HEK293T (cell line): ENCODE results near the gene MBNL3.

Experiments
- ARNT ChIP-seq: fragments of 450-650 bp; IDR thresholded peaks from 2 replicates; pipeline ENCODE4 v1.6.1; 2017; ENCODE audit warnings: mild to moderate bottlenecking
- FOXA1 ChIP-seq: fragments of 450-650 bp; IDR thresholded peaks from 2 replicates; pipeline ENCODE4 v1.6.1; 2016; ENCODE audit warnings: mild to moderate bottlenecking
- FOXK2 ChIP-seq: fragments of 450-650 bp; IDR thresholded peaks from 2 replicates; pipeline ENCODE4 v1.6.1; 2016; ENCODE audit warnings: mild to moderate bottlenecking
- FOXM1 ChIP-seq: fragments of 450-650 bp; IDR thresholded peaks from 2 replicates; pipeline ENCODE4 v1.6.1; 2017; ENCODE audit warnings: mild to moderate bottlenecking, borderline replicate concordance
- LEF1 ChIP-seq: fragments of 450-650 bp; IDR thresholded peaks from 2 replicates; pipeline ENCODE4 v1.6.1; 2017; ENCODE audit warnings: mild to moderate bottlenecking, borderline replicate concordance
- NFRKB ChIP-seq: fragments of 450-650 bp; IDR thresholded peaks from 2 replicates; pipeline ENCODE4 v1.6.1; 2016; ENCODE audit warnings: mild to moderate bottlenecking, moderate library complexity
- SP1 ChIP-seq: fragments of 450-650 bp; IDR thresholded peaks from 2 replicates; pipeline ENCODE4 v1.6.1; 2017
- SUZ12 ChIP-seq: fragments of 450-650 bp; IDR thresholded peaks from 2 replicates; pipeline ENCODE4 v1.6.1; 2016; ENCODE audit warnings: mild to moderate bottlenecking
- TARDBP ChIP-seq: fragments of 450-650 bp; IDR thresholded peaks from 2 replicates; pipeline ENCODE4 v1.6.1; 2016

DNA sequence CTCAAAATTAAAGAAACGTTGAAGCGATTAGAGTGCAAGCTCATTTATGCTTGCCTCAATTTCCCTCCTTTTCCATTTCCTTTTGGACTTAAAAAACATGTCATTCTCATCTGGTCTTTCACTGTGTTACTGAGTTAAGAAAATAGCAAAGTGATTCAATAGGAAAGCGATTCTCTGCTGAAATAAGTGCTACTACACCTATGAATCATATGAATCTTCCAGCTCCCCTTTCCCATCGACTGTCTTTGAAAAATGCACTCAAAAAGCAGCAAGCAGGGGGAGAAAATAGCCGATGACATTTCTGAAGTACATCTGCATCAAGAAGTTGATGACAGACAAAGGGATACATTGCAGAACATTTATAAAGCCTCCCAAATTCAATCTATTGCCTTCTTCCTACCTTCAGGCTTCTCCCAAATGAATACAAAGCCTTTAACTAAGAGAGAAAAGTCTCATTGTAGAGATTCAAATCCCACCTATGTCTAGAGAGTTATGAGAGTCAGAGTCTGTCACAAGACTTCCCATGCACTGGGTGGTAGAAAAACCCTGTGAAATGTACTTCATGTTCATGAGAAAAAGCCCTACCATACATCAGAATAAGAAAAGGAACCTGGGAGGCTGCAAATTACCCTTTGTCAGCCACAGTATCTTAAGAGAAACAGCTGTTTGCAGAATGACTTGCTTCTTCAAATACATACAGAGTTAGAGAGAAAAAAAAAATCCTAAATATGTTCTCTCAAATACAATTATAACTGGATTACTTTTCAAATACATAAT, 78.9 kb downstream of the MBNL3 start:
- TF ChIP-seq SP1 (no peak), TARDBP (no peak), FOXM1 (no peak), ARNT (no peak), LEF1 (no peak), SUZ12 (no peak), FOXK2 (no peak), NFRKB (no peak), FOXA1 (no peak)
